CD4-positive, alpha-beta T cell (primary cell): ENCODE results near the gene PDIK1L. TPM values are rescaled to one million over a fixed set of nuclear protein-coding genes. Genes with fewer than 3 reads are reported as not detected.

Experiments used
- ATAC-seq: fragments of 200-7000 bp; cut with Tn5 transposase; one replicate; pipeline ENCODE4 v1.10.0; 2022; ENCODE audit warnings: mild to moderate bottlenecking; ENCODE audit not compliant: poor library complexity
- CTCF ChIA-PET: fragments of 350-600 bp; sonication (Branson Sonifier 250); formaldehyde crosslinking; loops from one replicate; lab custom pipeline; 2021; ENCODE audit warnings: antibody characterized with exemption, inconsistent platforms; lab: Charles Lee
- POLR2A ChIA-PET: fragments of 350-600 bp; sonication (Branson Sonifier 250); formaldehyde crosslinking; loops from one replicate; lab custom pipeline; 2021; ENCODE audit warnings: antibody characterized with exemption, inconsistent platforms; lab: Charles Lee
- DNase-seq, 14 experiments: peaks; one replicate each; pipeline ENCODE4 v3.0.0-alpha.2; 2013 to 2020; ENCODE audit warnings: mixed read lengths in 2 of 14
- H3K27ac ChIP-seq, 2 donors: one replicate each; pipeline versions ENCODE4 v1.5.1 to v1.7.0; 2013; ENCODE audit warnings: low read length in 2 of 2, low read depth in 1 of 2, mild to moderate bottlenecking in 1 of 2
- H3K27me3 ChIP-seq, 2 experiments: 1 replicate in 1 of 2; 2 replicates in 1 of 2; pipeline versions ENCODE4 v1.6.1 to v1.7.0; 2013; ENCODE audit warnings: low read length in 2 of 2, control low read depth in 1 of 2, mild to moderate bottlenecking in 1 of 2, moderate library complexity in 1 of 2; ENCODE audit not compliant: insufficient read depth in 2 of 2, control insufficient read depth in 1 of 2
- H3K36me3 ChIP-seq: one replicate; pipeline ENCODE4 v1.6.1; 2013; ENCODE audit warnings: low read length, control low read depth; ENCODE audit not compliant: insufficient read depth
- H3K4me1 ChIP-seq: one replicate; pipeline ENCODE4 v1.6.1; 2013; ENCODE audit warnings: low read length, control low read depth; ENCODE audit not compliant: insufficient read depth
- H3K4me3 ChIP-seq: one replicate; pipeline ENCODE4 v1.5.1; 2013; ENCODE audit warnings: mild to moderate bottlenecking, low read length, moderate library complexity
- H3K9me3 ChIP-seq, 2 experiments: 1 replicate in 1 of 2; 2 replicates in 1 of 2; pipeline versions ENCODE4 v1.6.1 to v1.7.0; 2013; ENCODE audit warnings: low read length in 2 of 2, mild to moderate bottlenecking in 2 of 2, control low read depth in 1 of 2, moderate library complexity in 1 of 2; ENCODE audit not compliant: control insufficient read depth in 1 of 2, insufficient read depth in 1 of 2
- H3K27ac Mint-ChIP-seq: one replicate; pipeline ENCODE4 v1.8.0; 2020; ENCODE audit warnings: mixed read lengths
- H3K27me3 Mint-ChIP-seq: one replicate; pipeline ENCODE4 v1.8.0; 2021; ENCODE audit warnings: mixed read lengths
- H3K36me3 Mint-ChIP-seq: one replicate; pipeline ENCODE4 v1.8.0; 2021; ENCODE audit warnings: low read depth, mixed read lengths
- H3K4me1 Mint-ChIP-seq: one replicate; pipeline ENCODE4 v1.8.0; 2021; ENCODE audit warnings: low read depth, mixed read lengths
- H3K4me3 Mint-ChIP-seq: one replicate; pipeline ENCODE4 v1.8.0; 2020; ENCODE audit warnings: mild to moderate bottlenecking, mixed read lengths
- H3K9me3 Mint-ChIP-seq: one replicate; pipeline ENCODE4 v1.8.0; 2020; ENCODE audit warnings: mixed read lengths
- CTCF ChIP-seq: fragments of 200-600 bp; IDR thresholded peaks from one replicate; pipeline ENCODE4 v1.8.0; 2022; ENCODE audit warnings: antibody characterized with exemption, mild to moderate bottlenecking
- intact Hi-C, 2 experiments: fragments of 100-400 bp; cut with DNase I in 1 of 2; cut with micrococcal nuclease in 1 of 2; formaldehyde crosslinking; loops; one replicate each; pipeline versions ENCODE4 v1.15.1 to v1.9.0; 2023 to 2025; cut with DNase I, micrococcal nuclease
- total RNA-seq, 174 experiments: library from RNA in 2 of 174; stranded (reverse) in 2 of 174; gene quantifications; one replicate each; pipeline ENCODE4 v1.2.3 and lab custom pipeline; 2021 to 2026

Gene PDIK1L
- total RNA-seq, 2 experiments from 2014 or later, result 9.5 to 9.9 TPM

DNA sequence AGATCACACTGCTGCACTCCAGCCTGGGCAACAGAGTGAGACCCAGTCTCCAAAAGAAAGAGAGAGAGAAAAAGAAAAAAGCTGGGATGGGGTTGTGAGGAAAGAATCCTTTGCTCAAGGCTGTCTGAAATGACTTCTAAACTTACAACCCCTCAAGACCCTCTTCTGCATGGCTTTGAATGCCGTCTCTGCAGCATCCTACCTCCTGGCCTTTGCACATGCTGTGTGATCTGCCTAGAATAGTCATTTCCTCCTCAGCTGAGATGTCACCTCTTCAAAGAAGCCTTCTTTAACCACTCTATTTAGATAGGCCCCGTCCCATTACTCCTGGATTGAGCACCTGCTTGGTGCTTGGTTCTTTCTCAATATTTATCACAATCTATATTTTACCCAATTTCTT lies 26.8 kb upstream of the PDIK1L start:
- ChIA-PET CTCF (interaction anchor here (0.8 kb wide), 1 partner anchor 61 kb away, joined by 3 read pairs; no protein-coding TSS in a partner anchor), POLR2A (no interaction called here)
- Histone ChIP-seq H3K4me3 (no peak overlapping the region), H3K27ac (no peak overlapping the region), H3K27me3 (peaks cover 2 to 10% of the 10 kb centered on the region in 2 experiments), H3K9me3 (peaks cover 0 to 3% of the 10 kb centered on the region in 2 experiments), H3K36me3 (no peaks in the 10 kb centered on the region), H3K4me1 (no peaks in the 10 kb centered on the region)
- Mint-ChIP-seq H3K9me3 (no peaks in the 10 kb centered on the region), H3K27me3 (peaks cover 24% of the 10 kb centered on the region), H3K36me3 (no peaks in the 10 kb centered on the region), H3K27ac (no peak overlapping the region), H3K4me1 (no peaks in the 10 kb centered on the region), H3K4me3 (no peak overlapping the region)
- intact Hi-C loops, result loop anchor here in 1 of 2 experiments (10.0 kb wide), 1 partner anchor 170 kb away; no protein-coding TSS in a partner anchor
- ATAC-seq, result no peak
- TF ChIP-seq CTCF, result no peak
- DNase-seq, result no peak

GRCh38 chr1:26089125-26089524 lies 22.5 kb upstream of the PDIK1L start:
- H3K4me1 Mint-ChIP-seq, result no peaks in the 10 kb centered on the region
- H3K27me3 Mint-ChIP-seq, result peaks cover 35% of the 10 kb centered on the region
- no peak for TF ChIP-seq CTCF

GRCh38 chr1:26090893-26091292 lies 20.7 kb upstream of the PDIK1L start:
- Mint-ChIP-seq H3K4me3 (no peak overlapping the region), H3K9me3 (no peaks in the 10 kb centered on the region), H3K36me3 (no peaks in the 10 kb centered on the region), H3K27ac (no peak overlapping the region), H3K4me1 (no peaks in the 10 kb centered on the region), H3K27me3 (peaks cover 26% of the 10 kb centered on the region)
- Histone ChIP-seq H3K27ac (no peak overlapping the region), H3K4me1 (no peaks in the 10 kb centered on the region), H3K36me3 (no peaks in the 10 kb centered on the region), H3K9me3 (no peaks in the 10 kb centered on the region), H3K4me3 (no peak overlapping the region), H3K27me3 (peaks cover 4 to 11% of the 10 kb centered on the region in 2 experiments)
- ChIA-PET CTCF (no interaction called here), POLR2A (no interaction called here)
- intact Hi-C loops, result no loop called here
- DNase-seq (no peak), ATAC-seq (no peak)
- no peak for TF ChIP-seq CTCF

More at GRCh38 chr1:26089125-26089524, 22.5 kb upstream of the PDIK1L start:
- ChIA-PET CTCF (no interaction called here), POLR2A (no interaction called here)
- Histone ChIP-seq H3K27me3 (peaks cover 4 to 9% of the 10 kb centered on the region in 2 experiments), H3K4me1 (no peaks in the 10 kb centered on the region), H3K9me3 (no peaks in the 10 kb centered on the region), H3K27ac (no peak overlapping the region), H3K4me3 (no peak overlapping the region), H3K36me3 (no peaks in the 10 kb centered on the region)
- no peaks in the 10 kb centered on the region for H3K36me3 Mint-ChIP-seq
- H3K9me3 Mint-ChIP-seq, result no peaks in the 10 kb centered on the region
- intact Hi-C loops, result loop anchor here in 1 of 2 experiments (10.0 kb wide), 1 partner anchor 166 kb away; no protein-coding TSS in a partner anchor
- no peak overlapping the region for H3K4me3 Mint-ChIP-seq
- no peak overlapping the region for H3K27ac Mint-ChIP-seq
- ATAC-seq (no peak), DNase-seq (no peak)
